ENCODE data around the gene BYSL.

The BYSL gene

DNA sequence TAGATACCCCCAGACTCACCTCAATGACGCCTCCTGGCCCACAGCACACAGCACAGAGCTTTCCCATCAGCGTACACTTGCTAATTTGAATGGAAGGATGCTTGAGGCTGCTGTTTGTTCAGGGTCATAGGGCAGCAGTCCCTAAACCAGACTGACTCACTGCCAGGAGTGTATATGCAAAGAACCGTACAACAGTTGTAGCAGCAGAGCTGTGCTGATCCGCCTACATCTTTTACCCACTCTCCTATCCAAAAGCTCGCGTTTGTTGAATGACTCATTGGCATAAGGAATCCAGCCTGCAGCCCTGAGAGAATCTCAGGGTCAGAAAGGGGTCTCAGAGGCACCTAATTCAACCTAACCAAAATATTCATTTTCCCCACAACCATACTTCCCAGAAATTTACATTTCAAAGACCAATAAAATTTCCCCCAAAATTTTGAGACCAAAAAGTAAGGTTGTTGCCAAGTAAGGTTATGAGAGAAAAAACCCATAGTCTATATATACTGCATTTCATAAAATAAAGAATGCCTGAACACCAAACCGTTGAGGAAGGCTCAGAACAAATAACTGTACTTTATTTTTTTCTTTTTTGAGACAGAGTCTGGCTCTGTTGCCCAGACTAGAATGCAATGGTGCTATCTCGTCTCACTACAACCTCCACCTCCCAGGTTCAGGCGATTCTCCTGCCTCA lies 55.6 kb downstream of the BYSL start:
- no peak for DNase-seq
